Measurements from ENCODE around the gene CACYBP.

GRCh38 chr1:174982971-174983689, 16.6 kb upstream of the CACYBP start:
- TF ChIP-seq CTCF (IDR thresholded peaks at IDR 0.05) (peak; percentile 41 to 60 (median 52)), POLR2A (IDR thresholded peaks at IDR 0.05) (no peak), EP300 (IDR thresholded peaks at IDR 0.05) (no peak), POLR2AphosphoS5 (IDR thresholded peaks at IDR 0.05) (no peak)

All from gastroesophageal sphincter (tissue), 3 donors.